NCI-H446 treated with DMSO at 0.1 percent for 48 hours (cell line): ENCODE data around the gene PKNOX2.

Experiments
- DNase-seq: peaks from one replicate; lab custom pipeline; 2025; lab: John Stamatoyannopoulos, UW

Gene PKNOX2

GRCh38 chr11:125341676-125342075, 177.1 kb downstream of the PKNOX2 start:
- DNase-seq: no peak

GRCh38 chr11:125342281-125342930, 177.9 kb downstream of the PKNOX2 start:
- DNase-seq: no peak

DNA sequence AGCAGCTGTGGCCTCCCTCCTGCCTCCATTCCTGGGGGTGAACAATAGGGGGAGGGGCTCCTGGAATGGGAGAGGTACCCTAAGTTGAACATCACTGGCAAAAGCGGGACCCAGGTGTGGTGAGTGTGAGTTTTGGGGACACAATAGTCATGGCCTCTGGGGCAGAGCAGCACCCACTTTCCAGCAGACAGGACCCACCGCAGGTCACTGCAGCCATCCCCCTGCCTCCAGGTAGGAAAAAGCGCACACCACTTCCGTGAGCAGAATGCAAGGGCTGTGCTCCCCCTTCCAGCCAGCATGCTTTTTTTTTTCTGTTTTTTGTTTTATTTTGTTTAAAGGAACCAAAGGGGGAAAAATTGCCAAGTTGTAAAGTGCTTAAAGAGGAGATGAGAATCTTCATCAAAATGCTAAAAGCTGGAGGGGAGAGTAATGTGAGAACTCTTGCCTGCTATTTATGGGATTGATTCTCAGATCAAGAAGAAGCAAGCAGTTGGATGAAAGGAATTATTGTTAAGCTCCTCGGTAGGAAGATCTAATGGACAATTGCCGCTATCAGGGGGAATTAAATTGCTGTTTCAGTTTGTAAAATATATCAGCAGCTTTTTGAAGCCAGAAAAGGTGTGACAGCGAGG, 178.7 kb downstream of the PKNOX2 start:
- DNase-seq: no peak

GRCh38 chr11:125343718-125344131, 179.2 kb downstream of the PKNOX2 start:
- no peak for DNase-seq

DNA sequence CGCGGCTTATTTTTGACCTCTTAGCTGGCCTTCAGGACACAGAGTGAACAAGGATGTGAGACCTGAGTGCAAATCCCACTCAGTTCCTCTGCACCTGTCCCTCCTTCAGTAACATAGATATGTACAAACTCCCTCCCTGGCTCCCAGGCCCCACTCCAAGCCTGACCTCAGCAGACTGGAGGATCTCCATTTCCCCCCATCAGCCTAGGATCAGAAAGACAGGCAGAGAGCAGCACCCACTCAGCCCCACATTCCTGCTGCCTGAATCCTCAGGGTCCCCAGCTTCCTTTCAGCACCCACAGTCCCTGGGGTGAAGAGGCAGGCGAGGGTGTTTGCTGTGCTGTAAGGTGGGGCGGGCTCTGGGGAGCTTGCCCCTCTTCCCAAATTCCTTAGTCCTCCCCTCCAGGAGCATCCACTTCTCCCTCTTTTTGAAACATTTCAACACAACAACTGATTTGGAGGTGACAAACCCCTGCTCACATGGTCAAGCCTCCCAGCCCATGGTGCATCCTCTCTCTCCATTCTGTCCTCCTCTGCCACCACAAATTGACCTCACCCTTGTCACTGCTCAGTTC, 180.4 kb downstream of the PKNOX2 start:
- no peak for DNase-seq

DNA sequence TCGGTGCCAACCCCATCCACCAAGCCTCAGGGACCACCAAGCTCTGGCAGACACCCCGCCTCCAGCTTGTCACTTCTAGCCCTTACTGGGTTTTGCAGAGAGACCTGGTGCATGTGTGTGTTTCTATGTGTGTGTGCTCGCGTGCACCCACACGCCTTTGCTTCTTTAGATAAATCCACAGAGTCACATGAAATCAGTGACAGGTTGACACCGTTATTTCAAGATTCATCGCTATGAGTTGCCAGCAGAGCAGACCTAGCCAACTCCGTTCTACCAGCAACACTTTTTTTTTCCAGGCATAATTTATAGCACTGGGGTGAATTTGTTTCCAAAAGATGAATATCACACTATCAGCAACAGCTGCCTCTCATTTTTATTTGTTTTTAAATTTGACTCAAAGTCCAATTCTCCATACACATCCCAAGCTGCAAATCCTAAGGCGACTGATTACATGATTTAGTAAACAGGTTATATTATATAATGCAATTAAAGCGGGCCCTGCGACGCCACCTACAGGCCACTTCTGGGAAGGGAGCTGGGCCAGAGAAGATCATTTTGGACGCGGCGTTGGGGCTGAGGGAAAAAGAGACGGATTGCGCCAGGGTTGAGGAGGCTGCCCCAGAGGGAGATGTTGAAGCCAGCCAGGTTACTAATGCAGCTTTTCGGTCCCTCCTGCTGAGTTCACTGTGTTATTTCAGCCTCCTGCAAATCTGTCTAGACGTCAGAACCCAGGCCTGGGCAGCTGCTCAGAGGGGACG, 181.0 kb downstream of the PKNOX2 start:
- no peak for DNase-seq

DNA sequence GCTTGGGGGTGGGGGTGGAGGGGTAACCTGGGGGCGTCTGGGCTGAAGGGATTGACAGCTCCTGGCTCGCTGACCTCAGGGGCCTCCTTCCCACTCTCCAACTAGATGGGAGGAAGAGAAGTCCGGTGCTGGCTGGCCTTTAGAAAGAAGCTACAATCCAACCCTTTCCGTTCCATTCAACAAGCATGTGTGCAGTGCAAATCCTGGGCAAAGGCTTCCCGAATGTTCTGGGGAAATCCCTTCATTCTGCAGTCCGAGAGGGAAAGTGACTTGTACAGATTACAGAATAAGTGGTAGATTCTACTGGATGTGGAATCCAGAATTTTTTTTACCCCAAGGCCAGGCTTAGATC, 181.6 kb downstream of the PKNOX2 start:
- no peak for DNase-seq

- DNase-seq: no peak
These were observed 182.2 kb downstream of the PKNOX2 start for GRCh38 chr11:125346565-125347260.

- no peak for DNase-seq
These were observed 182.7 kb downstream of the PKNOX2 start for GRCh38 chr11:125347261-125347585.

- DNase-seq: no peak
These were observed 183.6 kb downstream of the PKNOX2 start for GRCh38 chr11:125348141-125348651.

DNA sequence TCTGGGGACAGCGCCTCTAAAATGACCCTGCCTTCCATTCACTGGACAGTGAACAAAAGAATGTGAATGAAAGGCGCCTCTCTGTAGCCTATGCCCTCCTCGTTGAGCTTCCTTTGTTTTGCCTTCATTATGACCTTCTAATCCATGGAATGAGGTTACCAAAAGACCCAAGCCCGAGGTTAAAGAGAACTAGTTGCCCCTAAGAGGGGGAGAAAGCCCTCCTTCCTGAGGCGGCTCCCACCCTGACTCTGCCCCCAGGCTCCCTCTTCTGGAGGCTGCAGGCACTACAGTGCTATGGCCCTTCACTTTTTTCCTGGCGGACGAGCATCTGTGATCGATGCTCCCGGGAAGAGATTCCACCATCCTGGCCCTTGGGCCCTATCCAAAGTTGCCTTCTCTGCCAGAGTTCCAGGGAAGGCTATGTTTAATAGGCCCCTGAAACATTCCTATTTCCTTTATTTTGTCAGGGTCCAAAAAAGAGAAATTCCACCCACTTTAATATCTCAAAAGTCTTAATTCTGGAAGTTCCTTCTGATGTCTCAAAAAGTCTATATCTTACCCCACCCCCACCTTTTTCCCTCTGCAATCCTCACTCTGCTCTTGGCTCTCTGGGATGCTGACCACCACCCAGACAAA, 184.2 kb downstream of the PKNOX2 start:
- DNase-seq: no peak

- no peak for DNase-seq
These were observed 185.9 kb downstream of the PKNOX2 start for GRCh38 chr11:125350206-125351032.

GRCh38 chr11:125351033-125351867, 186.7 kb downstream of the PKNOX2 start:
- no peak for DNase-seq

DNA sequence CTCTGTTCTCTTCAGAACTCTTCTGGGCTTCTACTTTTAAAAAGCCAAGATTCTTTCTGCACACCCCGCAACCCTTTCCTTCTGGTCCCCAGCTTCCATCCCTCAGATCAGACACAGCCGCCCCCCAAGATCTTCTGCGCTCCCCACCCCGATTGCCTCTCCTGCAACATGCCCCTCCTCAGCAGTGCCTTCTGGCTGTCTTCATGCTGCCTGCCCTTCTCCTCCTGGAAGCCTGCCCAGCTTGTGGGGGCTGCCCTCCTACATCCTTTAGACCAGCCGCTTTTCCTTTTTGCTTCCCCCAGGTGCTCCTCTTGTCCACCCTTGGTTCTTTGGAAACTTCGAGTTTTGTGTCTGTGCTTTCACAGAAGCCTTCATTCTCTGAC, 187.3 kb downstream of the PKNOX2 start:
- DNase-seq: no peak

DNA sequence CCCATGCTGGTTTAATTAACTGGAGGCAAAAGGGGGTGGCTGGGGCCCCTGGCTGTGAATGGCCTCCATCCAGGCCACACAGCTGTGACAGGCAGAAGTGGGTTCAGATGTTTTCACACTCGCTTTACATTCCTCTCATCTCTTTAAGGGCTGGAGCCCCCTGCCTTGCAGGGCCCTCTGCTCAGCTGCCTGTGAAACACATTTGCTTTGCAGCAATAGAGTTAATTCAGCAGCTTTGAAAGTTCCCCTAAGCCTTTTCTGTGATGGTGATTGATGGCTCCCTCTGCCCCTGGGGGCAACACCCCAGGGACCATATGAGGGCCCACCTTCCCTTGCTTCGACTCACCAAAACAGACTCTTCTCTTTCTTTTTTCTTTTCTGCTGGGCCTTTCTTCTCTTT, 192.2 kb downstream of the PKNOX2 start:
- DNase-seq: no peak

GRCh38 chr11:125357551-125357950, 193.0 kb downstream of the PKNOX2 start:
- DNase-seq: no peak

- DNase-seq: no peak
These were observed 193.8 kb downstream of the PKNOX2 start for GRCh38 chr11:125358254-125358840.

DNA sequence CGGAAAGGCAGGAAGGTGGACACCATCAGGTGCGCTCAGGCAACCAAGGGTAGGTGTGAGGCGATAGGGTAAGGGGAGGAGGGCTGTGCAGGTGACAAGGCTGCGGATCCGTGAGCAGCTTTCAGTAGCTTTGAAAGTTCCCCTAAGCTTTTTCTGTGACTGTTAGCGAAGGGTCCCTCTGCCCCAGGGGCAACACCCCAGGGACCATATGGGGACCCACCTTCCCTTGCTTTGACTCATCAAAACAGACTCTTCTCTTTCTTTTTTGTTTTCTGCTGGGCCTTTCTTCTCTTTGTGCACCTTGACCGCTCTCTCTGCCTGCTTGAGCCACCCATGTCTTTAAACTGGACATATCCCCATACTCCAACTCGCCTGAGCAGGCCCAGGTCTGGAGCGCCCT, 194.6 kb downstream of the PKNOX2 start:
- no peak for DNase-seq

DNA sequence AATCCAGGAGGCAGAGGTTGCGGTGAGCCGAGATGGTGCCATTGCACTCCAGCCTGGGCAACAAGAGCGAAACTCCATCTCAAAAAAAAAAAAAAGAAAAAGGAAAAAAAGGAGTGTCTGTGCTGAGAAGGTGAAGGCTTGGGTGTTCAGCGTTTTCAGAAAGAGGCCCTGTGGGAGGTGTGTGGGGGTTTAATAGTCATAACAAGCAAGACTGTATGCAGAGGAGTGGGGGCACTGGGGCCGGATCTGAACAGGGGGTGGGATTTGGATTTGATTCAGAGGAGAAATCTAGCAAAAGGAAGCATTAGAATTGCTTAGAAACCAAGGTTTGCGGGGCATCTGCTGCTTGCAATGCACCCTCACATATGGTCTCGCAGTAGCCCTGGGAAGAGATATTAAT, 195.5 kb downstream of the PKNOX2 start:
- DNase-seq: no peak
